Mesenchymal stem cell (in vitro differentiated cells and primary cell): Measurements from ENCODE around the gene C1RL.

ENCODE experiments used
- DNase-seq: peaks from one replicate; pipeline ENCODE4 v3.0.0-alpha.2; 2013
- H2AFZ ChIP-seq: one replicate; pipeline ENCODE4 v1.6.1; 2013; ENCODE audit warnings: low read depth, mild to moderate bottlenecking, control low read depth, inconsistent platforms, low read length, moderate library complexity
- H2AK5ac ChIP-seq: 2 replicates; pipeline ENCODE4 v1.6.1; 2013; ENCODE audit warnings: low read length, moderate library complexity, mild to moderate bottlenecking, inconsistent platforms; ENCODE audit not compliant: severe bottlenecking
- H2BK120ac ChIP-seq: one replicate; pipeline ENCODE4 v1.6.1; 2013; ENCODE audit warnings: low read depth, mild to moderate bottlenecking, inconsistent platforms, low read length, moderate library complexity
- H2BK12ac ChIP-seq, 2 experiments: one replicate each; pipeline ENCODE4 v1.6.1; 2013; ENCODE audit warnings: inconsistent platforms in 2 of 2, low read length in 2 of 2, mild to moderate bottlenecking in 2 of 2, moderate library complexity in 2 of 2, control low read depth in 1 of 2
- H2BK15ac ChIP-seq: one replicate; pipeline ENCODE4 v1.6.1; 2013; ENCODE audit warnings: mild to moderate bottlenecking, low read depth, inconsistent platforms; ENCODE audit not compliant: poor library complexity, severe bottlenecking
- H2BK5ac ChIP-seq: 2 replicates; pipeline ENCODE4 v1.6.1; 2013; ENCODE audit warnings: low read depth, mild to moderate bottlenecking, low read length, control low read depth, inconsistent platforms; ENCODE audit not compliant: poor library complexity, severe bottlenecking
- H3K14ac ChIP-seq, 2 experiments: one replicate each; pipeline ENCODE4 v1.6.1; 2013; ENCODE audit warnings: inconsistent platforms in 2 of 2, low read length in 2 of 2, control low read depth in 1 of 2, mild to moderate bottlenecking in 1 of 2, moderate library complexity in 1 of 2
- H3K18ac ChIP-seq, 2 experiments: one replicate each; pipeline ENCODE4 v1.6.1; 2013; ENCODE audit warnings: inconsistent platforms in 2 of 2, low read length in 2 of 2, control low read depth in 1 of 2, low read depth in 1 of 2, mild to moderate bottlenecking in 1 of 2
- H3K23ac ChIP-seq, 2 experiments: one replicate each; pipeline ENCODE4 v1.6.1; 2013; ENCODE audit warnings: inconsistent platforms in 2 of 2, low read length in 2 of 2, mild to moderate bottlenecking in 2 of 2, moderate library complexity in 2 of 2, control low read depth in 1 of 2
- H3K27ac ChIP-seq: 2 replicates; pipeline ENCODE4 v1.5.1; 2013; ENCODE audit warnings: mild to moderate bottlenecking, moderate library complexity, low read length, control low read depth, inconsistent platforms; ENCODE audit not compliant: poor library complexity, severe bottlenecking
- H3K27me3 ChIP-seq, 2 experiments: 2 replicates each; pipeline versions ENCODE4 v1.6.1 to v1.7.0; 2013; ENCODE audit warnings: low read length in 2 of 2, mild to moderate bottlenecking in 2 of 2, moderate library complexity in 2 of 2, control low read depth in 1 of 2, inconsistent platforms in 1 of 2; ENCODE audit not compliant: control insufficient read depth in 1 of 2, insufficient read depth in 1 of 2
- H3K36me3 ChIP-seq, 2 experiments: 2 replicates each; pipeline versions ENCODE4 v1.6.1 to v1.7.0; 2013; ENCODE audit warnings: low read length in 2 of 2, control low read depth in 1 of 2, inconsistent platforms in 1 of 2, low read depth in 1 of 2, mild to moderate bottlenecking in 1 of 2; ENCODE audit not compliant: insufficient read depth in 2 of 2, control insufficient read depth in 1 of 2
- H3K4ac ChIP-seq, 2 experiments: one replicate each; pipeline ENCODE4 v1.6.1; 2013; ENCODE audit warnings: inconsistent platforms in 2 of 2, low read length in 2 of 2, mild to moderate bottlenecking in 2 of 2, moderate library complexity in 2 of 2, control low read depth in 1 of 2, low read depth in 1 of 2
- H3K4me1 ChIP-seq: 2 replicates; pipeline ENCODE4 v1.6.1; 2013; ENCODE audit warnings: low read depth, low read length, control low read depth; ENCODE audit not compliant: control insufficient read depth, insufficient read depth
- H3K4me2 ChIP-seq: 2 replicates; pipeline ENCODE4 v1.6.1; 2013; ENCODE audit warnings: low read length, mild to moderate bottlenecking, inconsistent platforms; ENCODE audit not compliant: poor library complexity, severe bottlenecking
- H3K4me3 ChIP-seq, 2 experiments: 2 replicates each; pipeline versions ENCODE4 v1.5.1 to v1.7.0; 2013; ENCODE audit warnings: low read length in 2 of 2, mild to moderate bottlenecking in 2 of 2, control low read depth in 1 of 2, low read depth in 1 of 2; ENCODE audit not compliant: insufficient read depth in 1 of 2
- H3K79me1 ChIP-seq: replicated peaks from 2 replicates; pipeline ENCODE4 v1.6.1; 2013; ENCODE audit warnings: mild to moderate bottlenecking, control low read depth, low read length, inconsistent platforms; ENCODE audit not compliant: poor library complexity, severe bottlenecking
- H3K9ac ChIP-seq: 2 replicates; pipeline ENCODE4 v1.7.0; 2013; ENCODE audit warnings: mild to moderate bottlenecking, low read length, moderate library complexity
- H3K9me3 ChIP-seq: 2 replicates; pipeline ENCODE4 v1.7.0; 2013; ENCODE audit warnings: mild to moderate bottlenecking, low read length; ENCODE audit not compliant: control insufficient read depth
- H4K8ac ChIP-seq: one replicate; pipeline ENCODE4 v1.6.1; 2013; ENCODE audit warnings: inconsistent platforms, mild to moderate bottlenecking, low read length, moderate library complexity
- H4K91ac ChIP-seq: one replicate; pipeline ENCODE4 v1.6.1; 2013; ENCODE audit warnings: mild to moderate bottlenecking, low read length, inconsistent platforms
- WGBS: methylation state at CpG from one replicate; pipeline ENCODE4 v1.1.7; 2013; ENCODE audit warnings: mixed read lengths; 5-methylcytosine and 5-hydroxymethylcytosine counted together

Gene C1RL

DNA sequence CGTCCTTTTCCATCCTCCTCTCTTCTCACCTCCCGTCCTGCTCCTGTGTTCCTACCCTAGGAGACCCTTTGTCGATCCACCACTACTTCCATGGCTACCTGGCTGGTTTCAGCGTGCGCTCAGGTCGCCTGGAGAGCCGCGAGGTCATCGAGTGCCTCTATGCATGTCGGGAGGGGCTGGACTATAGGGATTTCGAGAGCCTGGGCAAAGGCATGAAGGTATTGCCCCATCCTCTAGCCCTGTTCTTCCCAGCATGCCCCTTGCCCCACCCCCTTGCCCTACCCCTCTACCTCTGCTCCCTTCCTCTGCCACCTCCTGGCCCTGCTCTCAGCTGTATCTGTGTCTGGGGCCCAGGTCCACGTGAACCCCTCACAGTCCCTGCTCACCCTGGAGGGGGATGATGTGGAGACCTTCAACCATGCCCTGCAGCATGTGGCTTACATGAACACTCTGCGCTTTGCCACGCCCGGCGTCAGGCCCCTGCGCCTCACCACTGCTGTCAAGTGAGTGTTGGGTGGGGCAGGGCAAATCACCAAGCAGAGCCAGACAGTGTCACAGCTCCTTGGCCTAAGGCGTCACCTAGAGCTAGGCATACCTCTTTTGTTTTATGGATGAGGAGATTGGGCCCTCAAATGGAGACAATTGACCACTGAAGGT, 33.9 kb upstream of the C1RL start:
- no peak overlapping the region for H2AK5ac ChIP-seq
- H3K4ac ChIP-seq: no peak overlapping the region

DNA sequence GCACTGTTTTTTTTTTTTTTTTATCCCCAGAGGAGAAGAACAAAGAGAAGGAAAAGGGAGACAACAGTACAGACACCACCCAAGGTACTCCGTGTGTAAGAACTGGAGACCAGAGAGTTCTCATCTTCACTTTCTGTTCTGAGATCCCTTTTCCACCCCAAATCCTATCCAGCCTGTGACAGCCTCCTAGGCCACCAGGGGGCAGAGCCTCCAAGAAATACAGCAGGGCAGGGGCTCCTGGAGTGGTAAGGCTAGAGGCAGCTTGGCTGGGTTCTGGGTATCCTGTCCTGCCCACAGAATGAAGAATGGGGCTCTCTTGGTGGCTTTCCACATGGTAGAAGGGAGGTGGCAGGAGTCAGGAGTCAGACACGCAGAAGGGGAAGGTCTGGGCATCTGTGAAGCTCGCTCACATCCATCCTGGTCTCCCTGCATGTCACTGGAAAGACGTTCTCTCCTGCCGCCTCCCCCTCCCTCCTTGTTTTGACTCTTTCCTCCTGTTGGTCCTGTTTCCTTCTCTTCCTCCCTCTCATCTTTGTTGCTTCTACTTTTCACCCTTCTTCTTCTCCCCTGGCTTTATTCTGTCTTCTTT, 33.1 kb upstream of the C1RL start:
- Histone ChIP-seq H3K27me3 (no peaks in the 10 kb centered on the region), H3K4me2 (no peak overlapping the region), H2BK5ac (no peak overlapping the region), H2AK5ac (no peak overlapping the region), H3K14ac (no peak overlapping the region), H2BK120ac (no peak overlapping the region), H3K9ac (no peak overlapping the region), H3K27ac (no peak overlapping the region), H3K9me3 (no peaks in the 10 kb centered on the region), H4K91ac (no peak overlapping the region), H2BK12ac (no peak overlapping the region), H2BK15ac (no peak overlapping the region), H3K23ac (no peak overlapping the region), H3K18ac (no peak overlapping the region), H3K79me1 (no peaks in the 10 kb centered on the region), H2AFZ (no peak overlapping the region), H3K4me1 (peaks cover 3% of the 10 kb centered on the region), H3K4me3 (no peak overlapping the region), H3K4ac (no peak overlapping the region), H3K36me3 (peaks cover 45 to 48% of the 10 kb centered on the region in 2 experiments), H4K8ac (no peak overlapping the region)
- DNase-seq: peak; percentile 59
- WGBS: 70% methylated on average over 4 of the region's 5 CpGs

More for the DNA sequence above, 33.9 kb upstream of the C1RL start:
- no peak overlapping the region for H3K14ac ChIP-seq
- H3K79me1 ChIP-seq: no peaks in the 10 kb centered on the region
- H3K9me3 ChIP-seq: no peaks in the 10 kb centered on the region
- peaks cover 3% of the 10 kb centered on the region for H3K4me1 ChIP-seq
- H3K23ac ChIP-seq: no peak overlapping the region
- H2BK12ac ChIP-seq: no peak overlapping the region
- H3K18ac ChIP-seq: no peak overlapping the region
- peaks cover 38 to 45% of the 10 kb centered on the region in 2 experiments for H3K36me3 ChIP-seq
- no peak overlapping the region for H3K27ac ChIP-seq
- no peak overlapping the region for H3K4me3 ChIP-seq
- H2AFZ ChIP-seq: no peak overlapping the region
- WGBS: 92% methylated on average over 18 of the region's 18 CpGs
- no peak for DNase-seq
- no peaks in the 10 kb centered on the region for H3K27me3 ChIP-seq
- no peak overlapping the region for H3K9ac ChIP-seq
- no peak overlapping the region for H4K8ac ChIP-seq
- H2BK15ac ChIP-seq: no peak overlapping the region
- no peak overlapping the region for H3K4me2 ChIP-seq
- H2BK5ac ChIP-seq: no peak overlapping the region
- no peak overlapping the region for H4K91ac ChIP-seq
- no peak overlapping the region for H2BK120ac ChIP-seq

DNA sequence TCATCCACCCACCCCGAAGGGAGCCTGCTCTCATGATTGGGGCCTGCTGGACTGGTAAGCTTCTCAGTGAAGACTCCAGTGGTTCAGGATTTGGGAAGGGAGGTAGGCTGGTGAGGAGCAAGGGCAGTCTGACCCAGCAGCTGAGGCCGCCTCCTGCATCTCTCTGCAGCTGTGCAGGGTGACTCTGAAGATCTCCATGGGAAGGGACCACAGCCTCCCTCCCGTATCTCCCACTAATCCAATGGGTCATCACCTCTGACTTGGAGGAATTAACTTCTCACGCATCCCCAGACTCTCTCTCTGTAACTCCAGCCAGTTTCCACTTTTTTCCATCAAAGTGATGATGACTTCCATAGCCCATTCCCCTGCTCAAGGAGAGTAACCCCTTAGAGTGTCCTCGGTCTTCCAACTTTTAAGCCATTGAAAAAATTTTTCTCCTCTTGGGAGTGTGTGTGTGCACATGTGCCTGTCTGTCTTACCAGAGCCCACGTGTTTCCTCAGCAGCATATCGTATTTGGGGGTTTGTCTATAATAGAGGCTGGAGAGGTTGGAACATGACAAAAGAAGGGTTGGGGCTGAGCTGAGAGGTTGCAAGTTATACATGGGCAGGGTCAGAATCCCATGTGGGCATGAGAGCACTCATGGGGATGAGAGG, 32.5 kb upstream of the C1RL start:
- Histone ChIP-seq H3K23ac (no peak overlapping the region), H3K36me3 (peaks cover 45 to 48% of the 10 kb centered on the region in 2 experiments), H3K79me1 (no peaks in the 10 kb centered on the region), H3K4me3 (no peak overlapping the region), H3K4me2 (no peak overlapping the region), H3K4ac (no peak overlapping the region), H2AK5ac (no peak overlapping the region), H3K14ac (no peak overlapping the region), H3K9me3 (no peaks in the 10 kb centered on the region), H2BK120ac (no peak overlapping the region), H3K27me3 (no peaks in the 10 kb centered on the region), H3K27ac (no peak overlapping the region), H2BK5ac (no peak overlapping the region), H2BK12ac (no peak overlapping the region), H4K8ac (no peak overlapping the region), H2AFZ (no peak overlapping the region), H3K9ac (no peak overlapping the region), H3K4me1 (peaks cover 3% of the 10 kb centered on the region), H3K18ac (no peak overlapping the region), H2BK15ac (no peak overlapping the region), H4K91ac (no peak overlapping the region)
- DNase-seq: no peak
- 87% methylated on average over 7 of the region's 7 CpGs for WGBS

GRCh38 chr12:7139200-7139599, 30.2 kb upstream of the C1RL start:
- Histone ChIP-seq H3K4me1 (no peaks in the 10 kb centered on the region), H3K18ac (no peak overlapping the region), H4K8ac (no peak overlapping the region), H2BK5ac (no peak overlapping the region), H3K4me2 (no peak overlapping the region), H3K36me3 (peaks cover 61 to 62% of the 10 kb centered on the region in 2 experiments), H3K9me3 (no peaks in the 10 kb centered on the region), H3K4ac (no peak overlapping the region), H2AFZ (no peak overlapping the region), H2BK12ac (no peak overlapping the region), H3K79me1 (no peaks in the 10 kb centered on the region), H2BK120ac (no peak overlapping the region), H3K27me3 (no peaks in the 10 kb centered on the region), H3K27ac (no peak overlapping the region), H3K14ac (no peak overlapping the region), H4K91ac (no peak overlapping the region), H2AK5ac (no peak overlapping the region), H3K9ac (no peak overlapping the region), H3K4me3 (no peak overlapping the region), H2BK15ac (no peak overlapping the region), H3K23ac (no peak overlapping the region)
- 99% methylated on average over 2 of the region's 2 CpGs for WGBS
- DNase-seq: no peak
